T-cell (primary cell): Measurements from ENCODE around the gene ERVH48-1. TPM values are rescaled to one million over a fixed set of nuclear protein-coding genes. Genes with fewer than 3 reads are reported as not detected.
"Not testable (repeated sequence)": the region's sequence is repeated elsewhere in the genome, so short reads cannot be mapped to it uniquely, and the experiment has no call there.

ENCODE experiments used
- ATAC-seq, 4 experiments: fragments of 200-7000 bp in 3 of 4; fragments of 150-1000 bp in 1 of 4; cut with Tn5 transposase; replicated peaks in 1 of 4; 1 replicate in 3 of 4; 2 replicates in 1 of 4; pipeline ENCODE4 v1.10.0; 2021; ENCODE audit warnings: moderate library complexity in 3 of 4, mild to moderate bottlenecking in 2 of 4, moderate number of reproducible peaks in 1 of 4
- CTCF ChIA-PET, 2 donors: fragments of 300-600 bp; sonication (Branson Sonifier 250); formaldehyde crosslinking; loops; one replicate each; lab custom pipeline; 2022; ENCODE audit warnings: antibody characterized with exemption in 2 of 2; lab: Charles Lee
- POLR2A ChIA-PET, 2 donors: fragments of 300-600 bp; sonication (Branson Sonifier 250); formaldehyde crosslinking; loops; one replicate each; lab custom pipeline; 2022; ENCODE audit warnings: antibody characterized with exemption in 2 of 2; lab: Charles Lee
- DNase-seq, 35 experiments: peaks; one replicate each; pipeline versions ENCODE4 v3.0.0 to v3.0.0-alpha.2; 2013 to 2023
- H3K27ac ChIP-seq: one replicate; pipeline ENCODE4 v1.5.1; 2013; ENCODE audit warnings: low read length
- H3K27me3 ChIP-seq, 2 experiments: replicated peaks in 1 of 2; 1 replicate in 1 of 2; 2 replicates in 1 of 2; pipeline versions ENCODE4 v1.6.1 to v1.7.0; 2013; ENCODE audit warnings: low read length in 1 of 2, mixed read lengths in 1 of 2; ENCODE audit not compliant: control insufficient read depth in 2 of 2, insufficient read depth in 2 of 2; ENCODE audit errors: extremely low read depth in 1 of 2
- H3K36me3 ChIP-seq, 2 donors: 1 replicate in 1 of 2; 2 replicates in 1 of 2; pipeline versions ENCODE4 v1.6.1 to v1.7.0; 2013; ENCODE audit warnings: low read length in 1 of 2; ENCODE audit not compliant: control insufficient read depth in 2 of 2, insufficient read depth in 1 of 2; ENCODE audit errors: extremely low read depth in 1 of 2
- H3K4me1 ChIP-seq, 2 experiments: 1 replicate in 1 of 2; 2 replicates in 1 of 2; pipeline versions ENCODE4 v1.6.1 to v1.7.0; 2013; ENCODE audit warnings: low read length in 2 of 2, mixed read lengths in 1 of 2; ENCODE audit not compliant: insufficient read depth in 2 of 2, control insufficient read depth in 1 of 2; ENCODE audit errors: extremely low read depth in 1 of 2
- H3K4me3 ChIP-seq, 2 donors: 1 replicate in 1 of 2; 2 replicates in 1 of 2; pipeline versions ENCODE4 v1.5.1 to v1.7.0; 2013; ENCODE audit warnings: mild to moderate bottlenecking in 2 of 2, low read length in 1 of 2, moderate library complexity in 1 of 2; ENCODE audit not compliant: control insufficient read depth in 1 of 2; ENCODE audit errors: extremely low read depth in 1 of 2
- H3K9me3 ChIP-seq: 2 replicates; pipeline ENCODE4 v1.7.0; 2013
- H3K27ac Mint-ChIP-seq, 2 donors: one replicate each; pipeline ENCODE4 v1.8.0; 2020 to 2021; ENCODE audit warnings: mild to moderate bottlenecking in 2 of 2, mixed read lengths in 2 of 2
- H3K27me3 Mint-ChIP-seq, 2 donors: one replicate each; pipeline ENCODE4 v1.8.0; 2021 to 2022; ENCODE audit warnings: mixed read lengths in 2 of 2
- H3K36me3 Mint-ChIP-seq: one replicate; pipeline ENCODE4 v1.8.0; 2021; ENCODE audit warnings: mixed read lengths
- H3K4me1 Mint-ChIP-seq, 3 donors: one replicate each; pipeline ENCODE4 v1.8.0; 2020 to 2022; ENCODE audit warnings: mixed read lengths in 3 of 3, mild to moderate bottlenecking in 1 of 3
- H3K4me3 Mint-ChIP-seq, 3 donors: one replicate each; pipeline ENCODE4 v1.8.0; 2020 to 2022; ENCODE audit warnings: mild to moderate bottlenecking in 3 of 3, mixed read lengths in 3 of 3, moderate library complexity in 3 of 3
- H3K9me3 Mint-ChIP-seq, 3 donors: one replicate each; pipeline ENCODE4 v1.8.0; 2020 to 2022; ENCODE audit warnings: mixed read lengths in 3 of 3
- WGBS: methylation state at CpG from one replicate; pipeline ENCODE4 v1.1.5; 2013; ENCODE audit warnings: missing lambda C conversion rate; ENCODE audit not compliant: insufficient coverage; 5-methylcytosine and 5-hydroxymethylcytosine counted together
- total RNA-seq, 35 experiments: library from RNA in 6 of 35; stranded (reverse) in 6 of 35; fragments of 120-200 nt in 1 of 35; gene quantifications; one replicate each; pipeline versions ENCODE4 v1.2.1 to v1.2.4 and lab custom pipeline; 2013 to 2026

ERVH48-1 gene
- total RNA-seq, 5 donors from 2014 or later (not counting 1 experiment from before 2014, with no cell fraction given), result 0.21 to 1.2 (median 0.90) TPM

GRCh38 chr21:42933973-42934372, 8.5 kb upstream of the ERVH48-1 start:
- H3K27me3 ChIP-seq, H3K4me1 Mint-ChIP-seq, H3K4me3 ChIP-seq, H3K36me3 ChIP-seq, H3K4me1 ChIP-seq, H3K27ac ChIP-seq, CTCF ChIA-PET, H3K27me3 Mint-ChIP-seq, H3K4me3 Mint-ChIP-seq, H3K27ac Mint-ChIP-seq, H3K9me3 ChIP-seq, POLR2A ChIA-PET, H3K9me3 Mint-ChIP-seq, ATAC-seq, DNase-seq, H3K36me3 Mint-ChIP-seq: not testable (repeated sequence)
- WGBS, result 62% methylated on average over 3 of the region's 12 CpGs

- H3K4me3 Mint-ChIP-seq, H3K27ac Mint-ChIP-seq: not testable (repeated sequence)
- POLR2A ChIA-PET, result interaction anchor here in 1 of 2 donors (0.6 kb wide), 1 partner anchor 95 kb away, joined by 4 read pairs; no protein-coding TSS in a partner anchor
Observed at GRCh38 chr21:42933137-42933970, 7.9 kb upstream of the ERVH48-1 start.

GRCh38 chr21:42932378-42933136, 7.1 kb upstream of the ERVH48-1 start:
- H3K27ac Mint-ChIP-seq, H3K4me1 Mint-ChIP-seq, H3K9me3 ChIP-seq, H3K36me3 ChIP-seq, ATAC-seq, CTCF ChIA-PET, H3K4me1 ChIP-seq, H3K36me3 Mint-ChIP-seq, H3K9me3 Mint-ChIP-seq, H3K4me3 Mint-ChIP-seq, H3K27me3 ChIP-seq, H3K4me3 ChIP-seq, H3K27me3 Mint-ChIP-seq, H3K27ac ChIP-seq, DNase-seq: not testable (repeated sequence)
- POLR2A ChIA-PET, result interaction anchor here in 1 of 2 donors (0.6 kb wide), 1 partner anchor 96 kb away, joined by 4 read pairs; no protein-coding TSS in a partner anchor
- WGBS, result 96% methylated on average over 12 of the region's 16 CpGs

More at GRCh38 chr21:42933137-42933970, 7.9 kb upstream of the ERVH48-1 start:
- 86% methylated on average over 1 of the region's 9 CpGs for WGBS
- H3K9me3 ChIP-seq, DNase-seq, H3K27me3 Mint-ChIP-seq, H3K27ac ChIP-seq, ATAC-seq, H3K4me1 Mint-ChIP-seq, H3K27me3 ChIP-seq, H3K36me3 ChIP-seq, CTCF ChIA-PET, H3K4me1 ChIP-seq, H3K36me3 Mint-ChIP-seq, H3K4me3 ChIP-seq, H3K9me3 Mint-ChIP-seq: not testable (repeated sequence)

GRCh38 chr21:42931560-42932235, 6.3 kb upstream of the ERVH48-1 start:
- no peak overlapping the region for H3K4me3 Mint-ChIP-seq
- no peaks in the 10 kb centered on the region for H3K9me3 Mint-ChIP-seq
- no peak overlapping the region for H3K27ac ChIP-seq
- no peak overlapping the region for H3K27ac Mint-ChIP-seq
- no peaks in the 10 kb centered on the region for H3K27me3 ChIP-seq
- ChIA-PET POLR2A (interaction anchor here in 1 of 2 donors (0.6 kb wide), 1 partner anchor 10 kb away, joined by 4 read pairs; no protein-coding TSS in a partner anchor), CTCF (no interaction called here)
- DNase-seq (no peak), ATAC-seq (no peak)
- H3K4me1 ChIP-seq, result no peaks in the 10 kb centered on the region
- no peak overlapping the region for H3K4me3 ChIP-seq
- H3K27me3 Mint-ChIP-seq, result no peaks in the 10 kb centered on the region
- H3K36me3 ChIP-seq, result no peaks in the 10 kb centered on the region
- H3K4me1 Mint-ChIP-seq, result no peaks in the 10 kb centered on the region
- H3K9me3 ChIP-seq, result no peaks in the 10 kb centered on the region
- H3K36me3 Mint-ChIP-seq, result no peaks in the 10 kb centered on the region
- WGBS, result 83% methylated on average over 5 of the region's 13 CpGs

- ChIA-PET POLR2A (no interaction called here), CTCF (no interaction called here)
- H3K27ac Mint-ChIP-seq, result no peak overlapping the region
- H3K36me3 Mint-ChIP-seq, result no peaks in the 10 kb centered on the region
- no peak overlapping the region for H3K4me3 ChIP-seq
- H3K27me3 Mint-ChIP-seq, result no peaks in the 10 kb centered on the region
- H3K9me3 Mint-ChIP-seq, result no peaks in the 10 kb centered on the region
- no peak overlapping the region for H3K27ac ChIP-seq
- no peaks in the 10 kb centered on the region for H3K9me3 ChIP-seq
- peaks cover 0 to 7% (median 3%) of the 10 kb centered on the region in 3 donors for H3K4me1 Mint-ChIP-seq
- no peaks in the 10 kb centered on the region for H3K36me3 ChIP-seq
- no peak for ATAC-seq
- 59% methylated on average over 2 of the region's 3 CpGs for WGBS
- DNase-seq, result no peak
- peaks cover 0 to 10% of the 10 kb centered on the region in 2 experiments for H3K4me1 ChIP-seq
- no peaks in the 10 kb centered on the region for H3K27me3 ChIP-seq
- H3K4me3 Mint-ChIP-seq, result no peak overlapping the region
Observed at GRCh38 chr21:42929969-42930368, 4.5 kb upstream of the ERVH48-1 start.

- POLR2A ChIA-PET, H3K4me3 Mint-ChIP-seq, H3K36me3 ChIP-seq, DNase-seq, H3K9me3 Mint-ChIP-seq, H3K4me3 ChIP-seq, H3K27me3 ChIP-seq, H3K27ac ChIP-seq, H3K27ac Mint-ChIP-seq, H3K27me3 Mint-ChIP-seq, CTCF ChIA-PET, H3K36me3 Mint-ChIP-seq, H3K9me3 ChIP-seq, ATAC-seq: not testable (repeated sequence)
- H3K4me1 ChIP-seq, result peaks cover 7 to 25% of the 10 kb centered on the region in 2 experiments
- H3K4me1 Mint-ChIP-seq, result peaks cover 15 to 21% (median 18%) of the 10 kb centered on the region in 3 donors
- WGBS, result 95% methylated on average over 9 of the region's 23 CpGs
Observed at GRCh38 chr21:42927474-42928200, 2.2 kb upstream of the ERVH48-1 start.
